ENCODE data around the gene SMARCAL1. TPM values are rescaled to one million over a fixed set of nuclear protein-coding genes. Genes with fewer than 3 reads are reported as not detected.

SMARCAL1 gene
- total RNA-seq, 1 experiment from 2014 or later = 24.1 TPM

DNA sequence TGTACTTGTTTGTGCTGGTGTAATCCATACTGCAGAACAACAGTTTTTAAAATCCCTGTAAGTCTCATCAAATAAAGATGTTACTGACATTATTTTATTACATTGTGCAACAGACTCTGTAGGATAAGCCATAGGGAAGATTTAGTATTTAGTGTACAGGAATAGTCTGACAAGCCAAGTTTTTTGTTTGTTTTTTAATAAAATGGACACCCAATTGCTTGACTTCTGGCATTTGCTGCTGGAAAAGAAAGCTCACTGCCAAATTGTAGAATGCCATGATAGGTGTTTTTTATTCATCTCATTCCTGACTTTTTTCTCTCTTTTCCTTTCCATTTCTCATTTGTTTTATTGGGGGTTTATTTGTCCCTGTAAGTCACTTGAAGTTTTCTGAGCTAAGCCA, 38.1 kb downstream of the SMARCAL1 start:
- Histone ChIP-seq H3K9me3 (no peaks in the 10 kb centered on the region), H3K36me3 (ENCODE audit: control insufficient read depth, insufficient read depth, low read length) (no peaks in the 10 kb centered on the region; the same call in 1 of the 2 replicates), H3K27me3 (replicated peaks; ENCODE audit: control insufficient read depth, insufficient read depth, low read length) (no peaks in the 10 kb centered on the region), H3K4me1 (no peaks in the 10 kb centered on the region), H3K4me3 (ENCODE audit: low read depth, low read length) (no peak overlapping the region)
- peaks cover 29% of the 10 kb centered on the region for H3K36me3 Mint-ChIP-seq (ENCODE audit: insufficient read depth, unreplicated experiment)
- ChIA-PET CTCF (no interaction called here), POLR2A (interaction anchor here (1.3 kb wide), 1 partner anchor 48 kb away, joined by 3 read pairs; the partner anchor contains the start of gene RPL37A)
- no peaks in the 10 kb centered on the region for H3K27me3 Mint-ChIP-seq (ENCODE audit: insufficient read depth, unreplicated experiment)
- TF ChIP-seq, protein P1, sequence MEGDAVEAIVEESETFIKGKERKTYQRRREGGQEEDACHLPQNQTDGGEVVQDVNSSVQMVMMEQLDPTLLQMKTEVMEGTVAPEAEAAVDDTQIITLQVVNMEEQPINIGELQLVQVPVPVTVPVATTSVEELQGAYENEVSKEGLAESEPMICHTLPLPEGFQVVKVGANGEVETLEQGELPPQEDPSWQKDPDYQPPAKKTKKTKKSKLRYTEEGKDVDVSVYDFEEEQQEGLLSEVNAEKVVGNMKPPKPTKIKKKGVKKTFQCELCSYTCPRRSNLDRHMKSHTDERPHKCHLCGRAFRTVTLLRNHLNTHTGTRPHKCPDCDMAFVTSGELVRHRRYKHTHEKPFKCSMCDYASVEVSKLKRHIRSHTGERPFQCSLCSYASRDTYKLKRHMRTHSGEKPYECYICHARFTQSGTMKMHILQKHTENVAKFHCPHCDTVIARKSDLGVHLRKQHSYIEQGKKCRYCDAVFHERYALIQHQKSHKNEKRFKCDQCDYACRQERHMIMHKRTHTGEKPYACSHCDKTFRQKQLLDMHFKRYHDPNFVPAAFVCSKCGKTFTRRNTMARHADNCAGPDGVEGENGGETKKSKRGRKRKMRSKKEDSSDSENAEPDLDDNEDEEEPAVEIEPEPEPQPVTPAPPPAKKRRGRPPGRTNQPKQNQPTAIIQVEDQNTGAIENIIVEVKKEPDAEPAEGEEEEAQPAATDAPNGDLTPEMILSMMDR (IDR thresholded peaks at IDR 0.05; ENCODE audit: insufficient read depth in 1 of 2, low read depth in 1 of 2, low read length in 1 of 2, severe bottlenecking in 1 of 2, unreplicated experiment in 1 of 2) = no peak
- H3K4me3 Mint-ChIP-seq (ENCODE audit: unreplicated experiment) = no peak overlapping the region
- BruUV-seq (replicated peaks) = no TSS peak
- H3K4me1 Mint-ChIP-seq (ENCODE audit: low read depth, unreplicated experiment) = no peaks in the 10 kb centered on the region
- H3K27ac Mint-ChIP-seq (ENCODE audit: unreplicated experiment) = no peak overlapping the region
- intact Hi-C loops (cut with micrococcal nuclease; ENCODE audit: unreplicated experiment) = no loop called here
- no peak for DNase-seq
- H3K9me3 Mint-ChIP-seq (ENCODE audit: unreplicated experiment) = no peaks in the 10 kb centered on the region

DNA sequence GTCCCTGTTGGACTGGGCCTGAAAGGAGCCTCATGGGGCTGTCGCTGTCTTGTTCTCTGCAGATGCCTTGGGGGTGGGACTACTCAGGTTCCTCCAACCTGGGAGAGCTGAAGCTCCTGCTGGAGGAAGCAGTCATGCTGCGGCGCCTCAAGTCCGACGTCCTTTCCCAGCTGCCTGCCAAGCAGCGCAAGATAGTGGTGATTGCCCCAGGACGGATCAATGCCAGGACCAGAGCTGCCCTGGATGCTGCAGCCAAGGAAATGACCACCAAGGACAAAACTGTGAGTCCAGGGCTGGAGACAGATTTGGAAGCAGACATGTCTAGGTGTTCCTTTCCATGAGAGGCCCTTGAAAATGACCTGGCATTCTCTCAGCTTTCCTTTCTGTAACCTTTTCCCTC, 38.5 kb downstream of the SMARCAL1 start:
- Histone ChIP-seq H3K27me3 (replicated peaks; ENCODE audit: control insufficient read depth, insufficient read depth, low read length) (no peaks in the 10 kb centered on the region), H3K4me3 (ENCODE audit: low read depth, low read length) (no peak overlapping the region), H3K36me3 (ENCODE audit: control insufficient read depth, insufficient read depth, low read length) (no peaks in the 10 kb centered on the region; the same call in 1 of the 2 replicates), H3K9me3 (no peaks in the 10 kb centered on the region), H3K4me1 (no peaks in the 10 kb centered on the region)
- peaks cover 34% of the 10 kb centered on the region for H3K36me3 Mint-ChIP-seq (ENCODE audit: insufficient read depth, unreplicated experiment)
- TF ChIP-seq, protein P1 (IDR thresholded peaks at IDR 0.05; ENCODE audit: insufficient read depth in 1 of 2, low read depth in 1 of 2, low read length in 1 of 2, severe bottlenecking in 1 of 2, unreplicated experiment in 1 of 2) = no peak
- ChIA-PET CTCF (no interaction called here), POLR2A (interaction anchor here (1.3 kb wide), 1 partner anchor 48 kb away, joined by 3 read pairs; the partner anchor contains the start of gene RPL37A)
- DNase-seq = no peak
- H3K4me3 Mint-ChIP-seq (ENCODE audit: unreplicated experiment) = no peak overlapping the region
- H3K27ac Mint-ChIP-seq (ENCODE audit: unreplicated experiment) = no peak overlapping the region
- intact Hi-C loops (cut with micrococcal nuclease; ENCODE audit: unreplicated experiment) = no loop called here
- no peaks in the 10 kb centered on the region for H3K27me3 Mint-ChIP-seq (ENCODE audit: insufficient read depth, unreplicated experiment)
- no peaks in the 10 kb centered on the region for H3K9me3 Mint-ChIP-seq (ENCODE audit: unreplicated experiment)
- no peaks in the 10 kb centered on the region for H3K4me1 Mint-ChIP-seq (ENCODE audit: low read depth, unreplicated experiment)
- BruUV-seq (replicated peaks) = no TSS peak

DNA sequence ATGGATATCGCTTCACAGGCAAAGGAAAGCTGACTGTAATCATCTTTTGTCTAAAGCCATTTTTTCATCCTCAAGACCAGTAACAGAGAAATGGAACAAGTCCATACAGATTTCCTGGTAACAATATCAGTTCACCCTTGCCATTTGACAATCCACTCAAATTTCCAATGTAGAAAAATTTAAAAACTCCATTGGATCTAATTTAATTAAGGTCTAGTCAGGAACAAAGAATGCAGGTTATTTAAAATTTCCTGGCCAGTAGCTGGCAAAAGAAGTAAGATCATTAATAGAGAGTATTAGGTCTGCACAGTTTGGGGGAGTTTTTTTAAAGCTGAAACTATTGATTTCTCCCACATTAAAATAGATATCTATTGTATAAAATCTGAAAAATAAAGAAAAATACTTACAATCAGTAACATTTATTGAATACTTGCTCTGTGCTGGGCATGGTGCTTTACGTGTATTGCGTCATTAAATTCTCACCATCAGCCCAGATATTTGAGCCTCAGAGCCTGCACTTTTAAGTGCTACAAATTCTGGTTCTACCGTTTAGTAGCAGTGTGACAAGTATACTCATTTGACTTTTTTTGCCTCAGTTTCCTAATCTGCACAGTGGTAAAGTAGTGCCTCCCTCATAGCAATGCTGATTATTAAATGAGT, 41.8 kb downstream of the SMARCAL1 start:
- no peak overlapping the region for H3K27ac Mint-ChIP-seq (ENCODE audit: unreplicated experiment)
- H3K4me1 ChIP-seq = no peaks in the 10 kb centered on the region
- no peaks in the 10 kb centered on the region for H3K27me3 Mint-ChIP-seq (ENCODE audit: insufficient read depth, unreplicated experiment)
- H3K4me3 ChIP-seq (ENCODE audit: low read depth, low read length) = no peak overlapping the region
- H3K9me3 ChIP-seq = no peaks in the 10 kb centered on the region
- ChIA-PET POLR2A (no interaction called here), CTCF (no interaction called here)
- H3K9me3 Mint-ChIP-seq (ENCODE audit: unreplicated experiment) = peaks cover 10% of the 10 kb centered on the region
- no peak for DNase-seq
- TF ChIP-seq, protein P1 (IDR thresholded peaks at IDR 0.05; ENCODE audit: insufficient read depth in 1 of 2, low read depth in 1 of 2, low read length in 1 of 2, severe bottlenecking in 1 of 2, unreplicated experiment in 1 of 2) = no peak
- no TSS peak for BruUV-seq (replicated peaks)
- no peaks in the 10 kb centered on the region for H3K4me1 Mint-ChIP-seq (ENCODE audit: low read depth, unreplicated experiment)
- H3K4me3 Mint-ChIP-seq (ENCODE audit: unreplicated experiment) = no peak overlapping the region
- H3K36me3 ChIP-seq (ENCODE audit: control insufficient read depth, insufficient read depth, low read length) = no peaks in the 10 kb centered on the region; the same call in 1 of the 2 replicates
- H3K27me3 ChIP-seq (replicated peaks; ENCODE audit: control insufficient read depth, insufficient read depth, low read length) = no peaks in the 10 kb centered on the region
- intact Hi-C loops (cut with micrococcal nuclease; ENCODE audit: unreplicated experiment) = no loop called here
- H3K36me3 Mint-ChIP-seq (ENCODE audit: insufficient read depth, unreplicated experiment) = peaks cover 18% of the 10 kb centered on the region
